Stimulated activated CD4-positive, alpha-beta T cell treated with anti-CD3 and anti-CD28 coated beads, TNF-alpha, amount 100 ng/mL, for 48 hours (primary cell): ENCODE data around the gene MEIOSIN.
A peak's percentile ranks its signal among the peaks of the same experiment; 100 is the strongest.
"Not testable (repeated sequence)": the region's sequence is repeated elsewhere in the genome, so short reads cannot be mapped to it uniquely, and the experiment has no call there.

ENCODE experiments used
- DNase-seq, 3 donors: peaks; one replicate each; pipeline ENCODE4 v3.0.0-alpha.2; 2020; ENCODE audit warnings: low read depth in 3 of 3

The MEIOSIN gene

DNA sequence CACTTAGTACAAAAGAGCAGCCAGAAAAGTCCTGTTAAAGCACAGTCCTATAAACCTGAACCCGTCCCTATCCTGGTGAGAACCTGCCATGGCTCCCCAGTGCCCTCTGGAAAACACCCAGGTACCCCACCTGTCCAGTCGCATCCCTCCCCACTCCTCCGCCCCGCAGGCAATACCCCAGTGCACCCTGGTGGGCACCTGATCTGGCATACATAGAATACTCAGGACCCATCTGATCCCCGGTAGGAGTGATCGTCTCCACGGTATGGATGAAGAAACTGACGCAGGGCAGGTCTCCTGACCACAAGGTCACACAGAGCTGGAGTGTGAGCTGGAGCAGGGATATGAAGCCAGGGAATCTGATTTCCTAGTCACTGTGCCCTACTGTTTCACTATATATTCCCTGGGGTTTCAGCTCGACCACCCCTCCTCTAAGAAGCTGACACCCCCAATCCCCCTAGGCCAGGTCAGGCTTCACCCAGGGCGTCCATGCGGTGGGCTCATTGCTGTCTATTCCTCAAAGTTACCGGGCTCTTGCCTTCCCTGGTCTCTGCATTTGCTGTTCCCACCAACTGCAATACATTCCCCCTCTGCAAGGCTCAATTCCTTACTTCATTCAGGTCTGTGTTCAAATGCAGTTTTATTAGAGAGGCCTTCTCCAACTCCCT is 15.1 kb upstream of the MEIOSIN start:
- DNase-seq: no peak

GRCh38 chr19:45720065-45720464 is 13.2 kb upstream of the MEIOSIN start:
- DNase-seq: not testable (repeated sequence)

DNA sequence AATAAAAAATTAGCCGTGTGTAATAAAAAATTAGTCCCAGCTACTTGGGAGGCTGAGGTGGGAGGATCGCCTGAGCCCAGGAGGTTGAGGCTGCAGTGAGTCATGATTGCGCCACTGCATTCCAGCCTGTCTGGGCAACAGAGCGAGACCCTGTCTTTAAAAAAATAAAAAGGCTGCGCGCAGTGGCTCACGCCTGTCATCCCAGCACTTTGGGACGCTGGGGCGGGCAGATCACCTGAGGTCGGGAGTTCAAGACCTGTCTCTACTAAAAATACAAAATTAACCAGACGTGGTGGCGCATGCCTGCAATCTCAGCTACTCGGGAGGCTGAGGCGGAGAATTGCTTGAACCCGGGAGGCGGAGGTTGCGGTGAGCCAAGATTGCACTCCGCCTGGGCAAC is 4.6 kb upstream of the MEIOSIN start:
- DNase-seq: not testable (repeated sequence)

GRCh38 chr19:45729800-45730290 is 3.4 kb upstream of the MEIOSIN start:
- DNase-seq: no peak

DNA sequence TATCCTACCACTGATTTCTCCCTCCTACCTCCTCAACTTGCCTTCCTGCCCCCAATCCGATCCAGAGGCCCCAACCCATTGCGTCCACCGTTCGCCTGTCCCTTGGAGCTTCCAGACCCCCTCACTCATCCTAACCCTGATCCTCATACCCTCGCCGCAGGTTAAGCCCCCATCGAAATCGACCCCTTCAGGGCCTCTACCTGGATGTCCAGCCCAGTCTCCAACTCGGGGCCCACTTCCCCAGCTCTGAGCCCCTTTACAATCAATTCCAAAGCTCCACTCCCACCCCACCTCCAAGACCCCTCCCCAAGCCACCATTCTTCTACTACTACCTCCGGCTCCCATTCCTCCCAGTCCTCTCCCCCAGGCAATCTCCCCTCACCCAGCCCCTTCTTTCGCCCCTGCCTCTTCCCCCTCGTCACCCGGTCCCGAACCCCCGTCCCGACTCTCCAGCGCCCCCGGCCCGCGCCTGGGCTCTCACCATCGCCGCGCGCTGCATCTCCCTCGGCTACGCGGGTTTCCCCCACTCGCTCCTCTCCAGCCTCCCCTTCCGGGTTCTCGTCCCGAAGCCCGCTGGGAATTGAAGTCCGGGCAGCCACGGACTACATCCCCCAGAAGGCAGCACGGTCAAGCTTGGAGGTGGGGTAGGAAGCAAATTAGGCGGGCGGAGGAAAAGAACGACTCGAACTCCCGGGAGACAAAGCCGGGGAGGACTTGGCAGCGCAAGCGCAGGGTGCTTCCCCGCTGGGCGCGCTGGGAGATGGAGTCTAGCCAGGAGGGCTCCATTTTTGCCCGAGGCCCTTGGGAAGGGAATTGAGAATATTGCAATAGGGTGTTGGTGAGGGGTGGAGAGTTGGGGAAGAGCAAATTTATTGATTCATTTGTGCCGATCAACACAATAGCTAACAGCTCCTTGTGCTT is 2.6 kb upstream of the MEIOSIN start, which contains the start of gene FBXO46:
FBXO46 (minus strand) TSS at position 529 of the 921 bp plus-strand sequence. CDS start 17,401 bp downstream, outside the sequence.
- DNase-seq: peak; percentile 88 to 94 (median 88)

GRCh38 chr19:45739498-45740439 is 6.5 kb downstream of the MEIOSIN start:
- no peak for DNase-seq

DNA sequence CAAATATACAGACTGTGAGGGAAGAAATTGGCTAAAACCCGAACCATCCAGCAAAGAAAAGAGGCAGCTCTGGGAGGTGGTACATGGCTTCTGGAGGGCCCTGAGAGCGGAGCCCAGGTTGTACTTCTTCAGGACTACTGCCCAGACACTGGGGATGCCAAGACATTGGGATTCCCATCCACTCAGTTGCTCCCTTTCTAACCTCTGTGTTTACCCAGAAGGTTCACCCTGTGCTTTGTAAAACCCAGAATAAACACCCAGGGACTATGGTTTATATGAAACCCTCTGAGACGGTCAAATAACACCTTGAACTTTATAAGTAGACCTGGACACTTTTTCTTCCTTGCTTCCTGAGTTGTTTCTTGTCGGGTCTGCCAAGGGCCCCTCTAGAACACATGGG is 9.7 kb downstream of the MEIOSIN start:
- DNase-seq: no peak

DNA sequence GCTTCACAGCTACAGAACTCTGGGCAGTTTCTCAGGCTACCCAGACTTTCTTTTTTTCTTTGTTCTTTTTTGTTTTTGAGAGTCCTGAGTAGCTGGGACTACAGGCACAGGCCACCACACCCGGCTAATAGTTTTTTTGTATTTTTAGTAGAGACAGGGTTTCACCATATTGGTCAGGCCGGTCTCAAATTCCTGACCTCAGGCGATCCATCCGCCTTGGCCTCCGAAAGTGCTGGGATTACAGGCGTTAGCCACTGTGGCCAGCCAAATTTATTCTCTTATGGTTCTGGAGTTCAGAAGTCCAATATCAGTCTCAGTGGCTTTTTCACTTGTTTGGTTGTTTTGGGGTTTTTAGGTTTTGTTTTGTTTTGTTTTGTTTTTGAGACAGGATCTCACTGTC is 12.4 kb downstream of the MEIOSIN start:
- no peak for DNase-seq

DNA sequence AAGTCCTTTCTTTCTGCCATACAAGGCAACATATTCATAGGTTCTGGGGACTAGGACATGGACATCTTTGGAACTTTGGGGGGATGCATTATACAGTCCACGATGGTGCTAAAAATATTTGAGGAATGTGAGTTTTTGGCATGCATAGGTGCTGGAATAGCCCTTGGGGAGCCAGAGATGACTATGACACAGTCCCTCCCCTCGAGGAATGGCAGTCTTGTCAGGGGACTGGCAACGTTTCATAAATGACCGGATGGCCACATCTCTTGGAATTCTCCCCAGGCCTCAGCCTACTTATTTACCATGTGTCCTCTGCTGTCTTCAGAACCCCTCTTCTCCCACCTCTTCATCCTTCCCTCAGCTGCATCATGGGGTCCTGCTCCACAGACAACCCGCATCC is 13.6 kb downstream of the MEIOSIN start:
- DNase-seq: no peak

DNA sequence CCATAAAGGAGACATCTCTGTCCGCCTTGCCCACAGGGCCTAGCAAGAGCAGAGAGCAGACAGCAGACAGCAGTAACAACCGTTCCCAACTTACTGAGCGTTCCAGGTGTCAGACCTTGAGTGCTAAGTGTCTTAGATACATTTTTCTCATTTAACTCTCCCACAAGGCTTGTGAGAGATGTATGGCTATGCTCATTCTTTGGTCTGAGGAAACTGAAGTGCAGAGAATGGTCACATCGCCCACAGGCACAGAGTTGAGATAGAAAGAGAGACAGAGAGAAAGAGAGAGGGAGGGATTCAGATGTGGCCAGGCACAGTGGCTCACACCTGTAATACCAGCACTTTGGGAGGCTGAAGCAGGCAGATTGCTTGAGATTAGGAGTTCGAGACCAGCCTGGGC is 14.3 kb downstream of the MEIOSIN start:
- DNase-seq: no peak

DNA sequence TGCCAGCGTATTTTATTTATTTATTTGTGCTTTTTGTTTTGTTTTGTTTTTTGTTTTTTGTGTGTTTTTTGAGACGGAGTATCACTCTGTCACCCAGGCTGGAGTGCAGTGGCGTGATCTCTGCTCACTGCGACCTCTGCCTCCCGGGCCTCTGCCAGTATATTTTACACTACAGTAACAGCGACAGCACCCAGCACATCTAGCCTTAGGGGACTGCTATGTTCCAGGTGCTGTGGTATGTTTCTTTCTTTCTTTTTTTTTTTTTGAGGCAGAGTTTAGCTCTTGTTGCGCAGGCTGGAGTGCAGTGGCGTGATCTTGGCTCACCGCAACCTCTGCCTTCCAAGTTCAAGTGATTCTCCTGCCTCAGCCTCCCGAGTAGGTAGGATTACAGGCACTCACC is 18.2 kb downstream of the MEIOSIN start:
- DNase-seq: not testable (repeated sequence)

GRCh38 chr19:45752639-45753038 is 19.4 kb downstream of the MEIOSIN start:
- DNase-seq: no peak

DNA sequence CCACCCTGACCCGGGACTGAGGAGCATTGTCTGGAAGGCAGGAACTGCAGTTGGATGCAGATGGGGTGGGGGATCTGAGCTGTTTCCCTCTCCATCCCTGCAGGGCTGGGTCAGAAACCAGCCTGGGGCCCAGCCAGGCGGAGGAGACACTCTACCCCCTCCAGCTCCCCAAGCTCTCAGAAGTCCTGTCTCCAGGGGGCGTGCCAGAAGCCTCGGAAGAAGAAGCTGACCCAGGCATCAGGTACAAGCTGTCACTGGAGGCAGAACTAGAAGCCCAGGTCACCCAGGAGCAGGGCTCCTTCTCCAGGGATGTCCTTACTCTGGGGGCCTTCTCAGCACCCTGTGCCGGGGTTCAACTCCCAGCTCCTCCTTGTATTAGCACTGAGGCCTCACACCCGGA is 20.3 kb downstream of the MEIOSIN start:
- DNase-seq: no peak

DNA sequence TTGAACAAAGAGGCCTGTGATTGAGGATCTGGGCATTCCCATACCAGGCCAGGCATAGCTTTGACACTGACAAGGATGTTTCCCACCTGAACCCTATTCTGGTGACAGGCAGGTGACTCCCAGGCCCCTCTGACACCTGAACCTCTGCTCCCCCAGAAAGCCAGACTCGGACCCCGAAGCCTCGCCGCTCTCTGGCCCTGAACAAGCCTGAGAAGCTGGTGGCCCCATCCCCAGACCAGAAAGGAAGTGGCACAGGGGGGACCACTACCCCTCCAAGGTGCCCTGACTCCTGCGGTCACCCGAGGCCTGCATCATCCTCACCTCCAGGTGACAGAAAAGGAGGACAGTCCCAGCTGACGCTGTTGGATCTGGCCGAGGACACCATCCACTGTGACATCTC is 21.1 kb downstream of the MEIOSIN start:
- DNase-seq: no peak

GRCh38 chr19:45757695-45758094 is 24.5 kb downstream of the MEIOSIN start:
- no peak for DNase-seq

GRCh38 chr19:45758921-45759320 is 25.7 kb downstream of the MEIOSIN start:
- DNase-seq: no peak

GRCh38 chr19:45761714-45762113 is 28.5 kb downstream of the MEIOSIN start:
- DNase-seq: no peak

- DNase-seq: no peak
Observed at GRCh38 chr19:45762870-45763631, 29.8 kb downstream of the MEIOSIN start.

DNA sequence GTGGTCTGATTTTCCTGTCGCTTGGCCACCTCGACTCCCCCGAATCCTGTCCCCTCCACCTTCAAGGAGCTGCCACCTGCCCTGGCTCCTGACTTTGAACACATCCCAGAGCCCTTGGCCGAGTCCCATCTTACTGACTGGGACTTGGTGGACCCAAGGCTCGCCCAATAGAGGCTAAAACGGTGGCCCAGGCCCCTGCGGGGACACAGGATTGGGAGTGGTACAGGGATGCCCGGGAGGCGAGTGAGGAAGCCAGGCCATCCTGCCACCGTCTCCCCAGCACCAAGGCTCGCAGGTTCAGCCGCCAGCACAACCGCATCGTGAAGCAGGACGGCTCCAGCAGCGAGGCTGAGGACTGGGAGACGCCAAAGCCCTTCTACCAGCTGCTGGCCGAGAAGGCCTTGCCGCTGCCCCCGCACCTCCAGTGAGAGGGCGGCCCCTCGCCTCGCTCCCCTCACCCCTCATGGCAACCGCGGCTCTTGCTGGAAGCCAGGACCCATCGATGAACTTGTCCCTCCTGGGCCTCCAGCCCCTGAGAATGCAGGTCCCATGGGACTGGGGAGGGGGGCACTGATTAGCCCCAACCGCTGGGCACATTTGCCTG is 30.6 kb downstream of the MEIOSIN start:
- no peak for DNase-seq

DNA sequence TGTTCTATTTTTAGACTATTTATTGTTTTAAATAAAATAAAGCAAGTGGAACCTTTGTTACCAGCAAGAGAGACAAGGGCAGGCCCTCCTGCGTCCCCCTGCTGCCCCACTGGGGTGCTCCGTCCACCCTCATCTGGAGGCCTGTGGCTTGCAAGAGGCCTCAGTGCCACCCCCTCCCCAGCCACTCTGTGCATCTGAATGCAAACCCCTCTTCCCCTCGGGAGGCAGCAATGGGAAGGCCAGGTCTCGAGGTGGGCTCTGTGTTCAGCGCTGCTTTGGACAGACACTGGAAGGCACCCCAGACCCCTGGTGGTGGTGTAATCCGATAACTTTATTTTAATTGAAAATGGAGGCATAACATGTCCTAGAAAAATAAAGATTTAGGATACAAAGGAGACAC is 31.2 kb downstream of the MEIOSIN start:
- DNase-seq: no peak
